Stomach (tissue), 9 donors: ENCODE results near the gene DEFB114. TPM values are rescaled to one million over a fixed set of nuclear protein-coding genes. Genes with fewer than 3 reads are reported as not detected.

Experiments used
- DNase-seq, 2 donors: peaks; one replicate each; pipeline versions ENCODE4 v3.0.0 to v3.0.0-alpha.2; 2013 to 2019
- H3K27ac ChIP-seq, 5 donors: fragments of 200-600 bp in 4 of 5; sonication (generic) in 4 of 5; one replicate each; pipeline ENCODE4 v1.5.1; 2013 to 2019; ENCODE audit warnings: mild to moderate bottlenecking in 1 of 5, moderate library complexity in 1 of 5
- H3K27me3 ChIP-seq, 3 donors: fragments of 200-600 bp; sonication (generic); one replicate each; pipeline ENCODE4 v1.5.1; 2017 to 2019; ENCODE audit warnings: mixed run types in 1 of 3
- H3K36me3 ChIP-seq, 4 donors: fragments of 200-600 bp; sonication (generic); 1 replicate in 3 of 4; 2 replicates in 1 of 4; pipeline ENCODE4 v1.5.1; 2016 to 2019
- H3K4me1 ChIP-seq, 4 donors: fragments of 200-600 bp; sonication (generic); one replicate each; pipeline ENCODE4 v1.5.1; 2016 to 2019
- H3K4me3 ChIP-seq, 4 donors: fragments of 200-600 bp; sonication (generic) in 3 of 4; one replicate each; pipeline ENCODE4 v1.5.1; 2016 to 2019; ENCODE audit warnings: mild to moderate bottlenecking in 1 of 4
- H3K9me3 ChIP-seq, 4 donors: fragments of 200-600 bp; sonication (generic); one replicate each; pipeline ENCODE4 v1.5.1; 2016 to 2019
- CTCF ChIP-seq, 7 experiments: fragments of 450-650 bp in 4 of 7; fragments of 200-600 bp in 3 of 7; sonication (generic) in 3 of 7; IDR thresholded peaks; one replicate each; pipeline ENCODE4 v1.5.1; 2016 to 2019; ENCODE audit warnings: antibody characterized with exemption in 7 of 7, control low read depth in 2 of 7, mild to moderate bottlenecking in 1 of 7
- EP300 ChIP-seq: sonication (generic); formaldehyde crosslinking; IDR thresholded peaks from one replicate; pipeline ENCODE4 v1.6.1; 2017; ENCODE audit warnings: antibody characterized with exemption
- POLR2A ChIP-seq, 4 donors: fragments of 450-650 bp; IDR thresholded peaks; one replicate each; pipeline ENCODE4 v1.6.1; 2016; ENCODE audit warnings: antibody characterized with exemption in 4 of 4, control low read depth in 2 of 4, mild to moderate bottlenecking in 1 of 4, moderate library complexity in 1 of 4
- POLR2AphosphoS5 ChIP-seq, 3 donors: sonication (generic); formaldehyde crosslinking; IDR thresholded peaks; one replicate each; pipeline ENCODE4 v1.6.1; 2016; ENCODE audit warnings: antibody characterized with exemption in 3 of 3
- WGBS, 5 donors: extraction: QIAGEN DNeasy Blood & Tissue Kit in 3 of 5; methylation state at CpG; one replicate each; pipeline versions ENCODE4 v1.1.5 to v1.1.7; 2013 to 2018; 5-methylcytosine and 5-hydroxymethylcytosine counted together
- intact Hi-C: fragments of 100-400 bp; cut with DNase I; formaldehyde crosslinking; loops from one replicate; pipeline ENCODE4 v1.15.1; 2023; ENCODE audit warnings: low total_unique reads
- polyA plus RNA-seq, 3 donors: library from polyadenylated mRNA; stranded (reverse); fragments of 200-250 nt; gene quantifications; one replicate each; pipeline ENCODE4 v1.2.3, GENCODE V29; 2013
- total RNA-seq, 5 donors: library from RNA; depleted of rRNA; stranded (reverse); fragments of >200 nt; gene quantifications; one replicate each; pipeline versions ENCODE4 v1.1.0 to v1.2.3, GENCODE V29; 2014 to 2016
- donor health status: healthy with polysubstance abuse.
- donor health status: Bipolar disorder and iron deficiency.
- donor health status: healthy.

DEFB114 gene
- total and polyA plus RNA-seq, 8 donors = not detected

GRCh38 chr6:49966823-49967222 is 2.9 kb upstream of the DEFB114 start:
- TF ChIP-seq POLR2A (IDR thresholded peaks at IDR 0.05) = no peak
- DNase-seq = no peak
- H3K4me3 ChIP-seq = no peak overlapping the region
- H3K4me1 ChIP-seq = no peaks in the 10 kb centered on the region
- WGBS, 5 donors = 55 to 73% (median 61%) methylated on average over 2 of the region's 2 CpGs
- no peak overlapping the region for H3K27ac ChIP-seq
- no peaks in the 10 kb centered on the region for H3K9me3 ChIP-seq
- no peaks in the 10 kb centered on the region for H3K36me3 ChIP-seq
- no peaks in the 10 kb centered on the region for H3K27me3 ChIP-seq
- intact Hi-C loops = no loop called here

GRCh38 chr6:49966334-49966733 is 2.4 kb upstream of the DEFB114 start:
- intact Hi-C loops = no loop called here
- Histone ChIP-seq H3K27ac (no peak overlapping the region), H3K9me3 (no peaks in the 10 kb centered on the region), H3K27me3 (no peaks in the 10 kb centered on the region), H3K36me3 (no peaks in the 10 kb centered on the region), H3K4me3 (no peak overlapping the region), H3K4me1 (no peaks in the 10 kb centered on the region)
- TF ChIP-seq POLR2A (IDR thresholded peaks at IDR 0.05) (no peak), CTCF (IDR thresholded peaks at IDR 0.05) (no peak), EP300 (no peak), POLR2AphosphoS5 (IDR thresholded peaks at IDR 0.05) (no peak)
- WGBS, 5 donors = 27 to 33% (median 29%) methylated on average over 2 of the region's 2 CpGs
- DNase-seq = no peak

- Histone ChIP-seq H3K27ac (no peak overlapping the region), H3K4me3 (no peak overlapping the region), H3K4me1 (no peaks in the 10 kb centered on the region), H3K9me3 (peaks cover 0 to 3% (median 0%) of the 10 kb centered on the region in 4 donors), H3K36me3 (no peaks in the 10 kb centered on the region), H3K27me3 (no peaks in the 10 kb centered on the region)
- WGBS, 5 donors = 46 to 84% (median 68%) methylated on average over 1 of the region's 1 CpG
- DNase-seq = no peak
- intact Hi-C loops = no loop called here
- TF ChIP-seq EP300 (no peak), POLR2A (IDR thresholded peaks at IDR 0.05) (no peak)
Measured at GRCh38 chr6:49958180-49958579, 5.8 kb downstream of the DEFB114 start.

GRCh38 chr6:49955847-49956246 is 8.1 kb downstream of the DEFB114 start:
- no peak overlapping the region for H3K27ac ChIP-seq
- no peaks in the 10 kb centered on the region for H3K27me3 ChIP-seq
- H3K4me3 ChIP-seq = no peak overlapping the region
- intact Hi-C loops = no loop called here
- H3K4me1 ChIP-seq = no peaks in the 10 kb centered on the region
- TF ChIP-seq EP300 (no peak), POLR2AphosphoS5 (IDR thresholded peaks at IDR 0.05) (no peak), CTCF (IDR thresholded peaks at IDR 0.05) (no peak), POLR2A (IDR thresholded peaks at IDR 0.05) (no peak)
- peaks cover 0 to 3% (median 0%) of the 10 kb centered on the region in 4 donors for H3K9me3 ChIP-seq
- H3K36me3 ChIP-seq = no peaks in the 10 kb centered on the region
- no peak for DNase-seq

GRCh38 chr6:49951926-49952325 is 12.0 kb downstream of the DEFB114 start:
- WGBS, 5 donors = 47 to 64% (median 57%) methylated on average over 2 of the region's 2 CpGs
- DNase-seq = no peak
- TF ChIP-seq EP300 = no peak
- no peak for TF ChIP-seq POLR2A (IDR thresholded peaks at IDR 0.05)
- TF ChIP-seq POLR2AphosphoS5 (IDR thresholded peaks at IDR 0.05) = no peak
- no peak for TF ChIP-seq CTCF (IDR thresholded peaks at IDR 0.05)
- no peak overlapping the region for H3K27ac ChIP-seq
- H3K4me3 ChIP-seq = no peak overlapping the region
- H3K4me1 ChIP-seq = no peaks in the 10 kb centered on the region
- H3K36me3 ChIP-seq = no peaks in the 10 kb centered on the region
- no peaks in the 10 kb centered on the region for H3K9me3 ChIP-seq
- intact Hi-C loops = no loop called here
- no peaks in the 10 kb centered on the region for H3K27me3 ChIP-seq

GRCh38 chr6:49950415-49950751 is 13.6 kb downstream of the DEFB114 start:
- DNase-seq = no peak
- no peaks in the 10 kb centered on the region for H3K36me3 ChIP-seq
- H3K4me1 ChIP-seq = no peaks in the 10 kb centered on the region
- TF ChIP-seq POLR2AphosphoS5 (IDR thresholded peaks at IDR 0.05) (no peak), POLR2A (IDR thresholded peaks at IDR 0.05) (no peak), EP300 (no peak), CTCF (IDR thresholded peaks at IDR 0.05) (no peak)
- 95 to 98% (median 97%) methylated on average over 2 of the region's 2 CpGs for WGBS, 5 donors
- no peak overlapping the region for H3K27ac ChIP-seq
- no peak overlapping the region for H3K4me3 ChIP-seq
- no peaks in the 10 kb centered on the region for H3K9me3 ChIP-seq
- intact Hi-C loops = no loop called here
- no peaks in the 10 kb centered on the region for H3K27me3 ChIP-seq
